ENCODE data around the gene TSHZ1.

The TSHZ1 gene

GRCh38 chr18:75255094-75255493 lies 44.5 kb downstream of the TSHZ1 start:
- TF ChIP-seq YY1 (IDR thresholded peaks at IDR 0.05; ENCODE audit: low read depth) (no peak), EGR1 (IDR thresholded peaks at IDR 0.05) (no peak), MAX (IDR thresholded peaks at IDR 0.05) (no peak), ZBTB7A (IDR thresholded peaks at IDR 0.05; ENCODE audit: low read depth) (no peak), RAD21 (IDR thresholded peaks at IDR 0.05; ENCODE audit: low read depth) (no peak)

GRCh38 chr18:75256376-75256775 lies 45.8 kb downstream of the TSHZ1 start:
- TF ChIP-seq EP300 (IDR thresholded peaks at IDR 0.05; ENCODE audit: borderline replicate concordance) (no peak), TCF12 (IDR thresholded peaks at IDR 0.05; ENCODE audit: low read depth) (no peak), USF1 (IDR thresholded peaks at IDR 0.05) (no peak), MAX (IDR thresholded peaks at IDR 0.05) (no peak), REST (IDR thresholded peaks at IDR 0.05; ENCODE audit: low read depth) (no peak), TEAD4 (IDR thresholded peaks at IDR 0.05) (no peak), NFIC (IDR thresholded peaks at IDR 0.05) (no peak), CEBPB (IDR thresholded peaks at IDR 0.05) (no peak)

GRCh38 chr18:75257605-75258004 lies 47.0 kb downstream of the TSHZ1 start:
- no peak for TF ChIP-seq MAX (IDR thresholded peaks at IDR 0.05)
- no peak for TF ChIP-seq CEBPB (IDR thresholded peaks at IDR 0.05)
- no peak for TF ChIP-seq ZBTB7A (IDR thresholded peaks at IDR 0.05; ENCODE audit: low read depth)
- no peak for TF ChIP-seq NFIC (IDR thresholded peaks at IDR 0.05)
- no peak for TF ChIP-seq EGR1 (IDR thresholded peaks at IDR 0.05)
- no peak for TF ChIP-seq TAF1 (IDR thresholded peaks at IDR 0.05; ENCODE audit: low read depth)
- TF ChIP-seq YY1 (IDR thresholded peaks at IDR 0.05; ENCODE audit: low read depth), result no peak

GRCh38 chr18:75261430-75262223 lies 51.0 kb downstream of the TSHZ1 start:
- TF ChIP-seq USF1 (IDR thresholded peaks at IDR 0.05) (no peak), TAF1 (IDR thresholded peaks at IDR 0.05; ENCODE audit: low read depth) (no peak), EGR1 (IDR thresholded peaks at IDR 0.05) (no peak), TCF12 (IDR thresholded peaks at IDR 0.05; ENCODE audit: low read depth) (no peak), CEBPB (IDR thresholded peaks at IDR 0.05) (no peak), RAD21 (IDR thresholded peaks at IDR 0.05; ENCODE audit: low read depth) (no peak), ZBTB7A (IDR thresholded peaks at IDR 0.05; ENCODE audit: low read depth) (no peak), REST (IDR thresholded peaks at IDR 0.05; ENCODE audit: low read depth) (no peak), YY1 (IDR thresholded peaks at IDR 0.05; ENCODE audit: low read depth) (no peak), NFIC (IDR thresholded peaks at IDR 0.05) (no peak)

- no peak for TF ChIP-seq CEBPB (IDR thresholded peaks at IDR 0.05)
- no peak for TF ChIP-seq EP300 (IDR thresholded peaks at IDR 0.05; ENCODE audit: borderline replicate concordance)
- no peak for TF ChIP-seq NFIC (IDR thresholded peaks at IDR 0.05)
- no peak for TF ChIP-seq RAD21 (IDR thresholded peaks at IDR 0.05; ENCODE audit: low read depth)
- TF ChIP-seq ZBTB7A (IDR thresholded peaks at IDR 0.05; ENCODE audit: low read depth), result no peak
- TF ChIP-seq MAX (IDR thresholded peaks at IDR 0.05), result no peak
- TF ChIP-seq TEAD4 (IDR thresholded peaks at IDR 0.05), result no peak
- no peak for TF ChIP-seq REST (IDR thresholded peaks at IDR 0.05; ENCODE audit: low read depth)
- TF ChIP-seq CREB1 (IDR thresholded peaks at IDR 0.05; ENCODE audit: low read depth), result no peak
- no peak for TF ChIP-seq FOXM1 (IDR thresholded peaks at IDR 0.05; ENCODE audit: borderline replicate concordance, low read depth)
- no peak for TF ChIP-seq USF1 (IDR thresholded peaks at IDR 0.05)
- TF ChIP-seq EGR1 (IDR thresholded peaks at IDR 0.05), result no peak
- no peak for TF ChIP-seq TAF1 (IDR thresholded peaks at IDR 0.05; ENCODE audit: low read depth)
- TF ChIP-seq YY1 (IDR thresholded peaks at IDR 0.05; ENCODE audit: low read depth), result no peak
- no peak for TF ChIP-seq TCF12 (IDR thresholded peaks at IDR 0.05; ENCODE audit: low read depth)
These were observed 51.9 kb downstream of the TSHZ1 start for GRCh38 chr18:75262511-75262910.
